Middle frontal gyrus (tissue), 1 donor: ENCODE data around the gene RNF115.
A peak's percentile ranks its signal among the peaks of the same experiment; 100 is the strongest.
"Not testable (repeated sequence)": the region's sequence is repeated elsewhere in the genome, so short reads cannot be mapped to it uniquely, and the experiment has no call there.

Experiments used
- DNase-seq: peaks from one replicate; pipeline ENCODE4 v3.0.0-alpha.2; 2015; ENCODE audit warnings: low spot score; ENCODE audit errors: extremely low spot score

Gene RNF115

GRCh38 chr1:145823565-145824498, at the start of gene RNF115, which contains the start of gene POLR3C:
TSS of gene RNF115 (minus strand) at chr1:145824095. CDS start at chr1:145823873, 222 bp downstream.
TSS of gene POLR3C (plus strand) at chr1:145824200. CDS start at chr1:145825777, 1,577 bp downstream.
- peak; percentile 83 for DNase-seq

- peak; percentile 5 for DNase-seq
Observed at GRCh38 chr1:145871994-145872924, 48.4 kb upstream of the RNF115 start.

- DNase-seq = no peak
Observed at GRCh38 chr1:145868232-145868631, 44.3 kb upstream of the RNF115 start.

- DNase-seq = no peak
Observed at GRCh38 chr1:145863282-145864018, 39.6 kb upstream of the RNF115 start.

GRCh38 chr1:145859491-145860023, 35.7 kb upstream of the RNF115 start:
- peak; percentile 64 for DNase-seq

- peak; percentile 84 for DNase-seq
Observed at GRCh38 chr1:145858901-145859490, 35.1 kb upstream of the RNF115 start, which contains the start of gene PIAS3. TSS of gene PIAS3 (minus strand) at chr1:145859081. CDS start at chr1:145858990, 91 bp downstream.

- no peak for DNase-seq
Observed at GRCh38 chr1:145858238-145858900, 34.5 kb upstream of the RNF115 start.

- no peak for DNase-seq
Observed at GRCh38 chr1:145857170-145857569, 33.3 kb upstream of the RNF115 start.

GRCh38 chr1:145855426-145855948, 31.6 kb upstream of the RNF115 start:
- no peak for DNase-seq

- no peak for DNase-seq
Observed at GRCh38 chr1:145849356-145850160, 25.7 kb upstream of the RNF115 start.

- DNase-seq = no peak
Observed at GRCh38 chr1:145847827-145848226, 23.9 kb upstream of the RNF115 start.

- DNase-seq = no peak
Observed at GRCh38 chr1:145846201-145846612, 22.3 kb upstream of the RNF115 start.

- no peak for DNase-seq
Observed at GRCh38 chr1:145845514-145846161, 21.7 kb upstream of the RNF115 start, which contains the start of gene NUDT17. TSS of gene NUDT17 (plus strand) at chr1:145845630. CDS start at chr1:145845641, 11 bp downstream.

- no peak for DNase-seq
Observed at GRCh38 chr1:145845144-145845513, 21.2 kb upstream of the RNF115 start.

GRCh38 chr1:145843031-145843430, 19.1 kb upstream of the RNF115 start:
- no peak for DNase-seq

- DNase-seq = no peak
Observed at GRCh38 chr1:145837656-145838055, 13.8 kb upstream of the RNF115 start.

GRCh38 chr1:145830810-145831209, 6.9 kb upstream of the RNF115 start:
- DNase-seq = not testable (repeated sequence)
